RKO (cell line): ENCODE data around the gene FHL1.
A peak's percentile ranks its signal among the peaks of the same experiment; 100 is the strongest.
"Not testable (repeated sequence)": the region's sequence is repeated elsewhere in the genome, so short reads cannot be mapped to it uniquely, and the experiment has no call there.

Experiments used
- DNase-seq: peaks from one replicate; pipeline ENCODE4 v3.0.0-alpha.2; 2016; ENCODE audit warnings: low spot score

The FHL1 gene

DNA sequence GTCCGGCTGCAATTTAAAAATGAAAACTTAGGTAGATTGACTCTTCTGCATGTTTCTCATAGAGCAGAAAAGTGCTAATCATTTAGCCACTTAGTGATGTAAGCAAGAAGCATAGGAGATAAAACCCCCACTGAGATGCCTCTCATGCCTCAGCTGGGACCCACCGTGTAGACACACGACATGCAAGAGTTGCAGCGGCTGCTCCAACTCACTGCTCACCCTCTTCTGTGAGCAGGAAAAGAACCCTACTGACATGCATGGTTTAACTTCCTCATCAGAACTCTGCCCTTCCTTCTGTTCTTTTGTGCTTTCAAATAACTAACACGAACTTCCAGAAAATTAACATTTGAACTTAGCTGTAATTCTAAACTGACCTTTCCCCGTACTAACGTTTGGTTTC lies 62.9 kb downstream of the FHL1 start:
- DNase-seq = no peak

DNA sequence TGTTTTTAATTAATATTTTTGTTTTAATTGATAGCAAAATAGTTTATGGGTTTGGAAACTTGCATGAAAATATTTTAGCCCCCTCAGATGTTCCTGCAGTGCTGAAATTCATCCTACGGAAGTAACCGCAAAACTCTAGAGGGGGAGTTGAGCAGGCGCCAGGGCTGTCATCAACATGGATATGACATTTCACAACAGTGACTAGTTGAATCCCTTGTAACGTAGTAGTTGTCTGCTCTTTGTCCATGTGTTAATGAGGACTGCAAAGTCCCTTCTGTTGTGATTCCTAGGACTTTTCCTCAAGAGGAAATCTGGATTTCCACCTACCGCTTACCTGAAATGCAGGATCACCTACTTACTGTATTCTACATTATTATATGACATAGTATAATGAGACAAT lies 63.5 kb downstream of the FHL1 start:
- DNase-seq = no peak

DNA sequence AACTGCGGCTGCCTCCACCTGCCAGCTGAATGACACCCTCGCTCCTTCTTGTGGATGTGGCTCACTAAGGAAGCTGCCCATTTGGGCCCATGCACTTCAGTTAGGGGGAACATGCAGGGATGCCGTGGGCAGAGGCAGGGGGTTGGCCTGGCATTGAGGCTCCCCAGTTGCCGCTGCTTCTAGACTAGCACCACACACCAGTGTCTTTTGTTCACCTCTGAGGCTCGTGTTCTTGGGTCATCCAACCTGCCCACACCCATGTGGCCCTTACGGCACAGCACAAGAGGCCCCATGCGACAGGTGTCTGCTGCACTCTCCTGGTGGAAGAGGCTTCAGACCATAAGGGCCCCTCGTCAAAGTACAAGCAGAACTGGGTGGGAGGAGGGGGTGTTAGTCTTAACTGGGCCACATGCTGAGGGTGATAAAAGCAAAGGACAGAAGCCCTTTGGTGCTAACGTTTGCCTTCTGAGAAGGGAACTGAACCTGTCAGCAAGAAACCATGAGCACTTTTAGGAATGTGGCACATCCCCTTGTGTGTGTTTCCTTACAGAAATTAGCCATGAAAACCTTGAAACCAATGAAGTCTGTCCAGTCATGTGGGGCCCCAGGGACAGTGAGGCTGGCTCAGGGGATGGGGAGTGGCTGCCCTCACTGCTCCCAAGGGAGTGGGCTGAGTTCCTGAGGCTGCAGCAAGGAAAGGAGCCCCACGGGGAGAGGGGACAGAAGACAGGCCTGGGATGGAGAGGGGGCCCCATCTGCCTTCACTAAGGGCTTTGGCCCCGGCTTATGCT lies 64.6 kb downstream of the FHL1 start:
- DNase-seq = no peak

DNA sequence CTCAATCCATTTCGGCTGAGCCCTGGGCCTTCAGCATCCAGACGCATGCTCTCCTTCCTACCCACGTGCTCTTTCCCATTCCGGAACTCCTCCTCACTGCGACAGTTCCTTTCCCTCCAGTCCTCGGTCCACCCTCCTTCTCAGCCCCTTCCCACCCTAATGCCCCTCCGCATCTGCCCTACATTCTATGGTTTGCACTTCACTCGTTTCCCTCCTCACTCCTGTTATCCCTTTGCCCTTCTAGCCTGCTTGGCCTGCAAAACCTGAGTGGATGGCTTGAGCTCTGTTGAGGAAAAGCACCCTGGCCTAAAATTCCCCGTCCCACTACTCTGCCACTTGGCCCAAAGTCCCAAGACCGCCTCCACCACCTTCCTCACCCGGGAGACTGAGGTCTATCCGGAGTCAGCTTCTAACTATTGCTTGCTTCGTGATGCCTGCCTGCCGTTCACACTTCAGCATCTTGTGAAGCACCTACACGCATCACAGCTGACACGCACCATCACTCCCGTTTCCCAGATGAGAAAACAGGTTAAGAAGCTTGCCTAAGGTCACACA lies 65.3 kb downstream of the FHL1 start:
- no peak for DNase-seq

- DNase-seq = no peak
These were observed 67.2 kb downstream of the FHL1 start for GRCh38 chrX:136214551-136214950.

- DNase-seq = no peak
These were observed 68.2 kb downstream of the FHL1 start for GRCh38 chrX:136215559-136215958.

DNA sequence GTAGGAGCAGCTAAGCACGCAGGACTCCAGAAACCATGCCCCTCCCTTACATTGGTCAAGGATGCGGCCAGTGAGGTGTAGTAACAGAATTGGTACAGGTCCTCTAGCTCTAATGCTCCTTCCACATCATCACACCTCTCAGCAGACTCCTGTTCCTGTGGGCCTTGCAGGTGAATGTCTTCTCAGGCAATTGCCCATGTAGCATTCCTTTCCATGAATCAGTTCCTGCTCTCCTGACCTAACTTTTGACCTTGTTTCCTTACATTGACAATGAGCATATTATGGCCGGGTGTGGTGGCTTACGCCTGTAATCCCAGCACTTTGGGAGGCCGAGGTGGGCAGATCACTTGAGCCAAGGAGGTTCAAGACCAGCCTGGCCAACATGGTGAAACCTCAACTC lies 72.6 kb downstream of the FHL1 start:
- DNase-seq = no peak

- no peak for DNase-seq
These were observed 73.2 kb downstream of the FHL1 start for GRCh38 chrX:136220540-136220939.

DNA sequence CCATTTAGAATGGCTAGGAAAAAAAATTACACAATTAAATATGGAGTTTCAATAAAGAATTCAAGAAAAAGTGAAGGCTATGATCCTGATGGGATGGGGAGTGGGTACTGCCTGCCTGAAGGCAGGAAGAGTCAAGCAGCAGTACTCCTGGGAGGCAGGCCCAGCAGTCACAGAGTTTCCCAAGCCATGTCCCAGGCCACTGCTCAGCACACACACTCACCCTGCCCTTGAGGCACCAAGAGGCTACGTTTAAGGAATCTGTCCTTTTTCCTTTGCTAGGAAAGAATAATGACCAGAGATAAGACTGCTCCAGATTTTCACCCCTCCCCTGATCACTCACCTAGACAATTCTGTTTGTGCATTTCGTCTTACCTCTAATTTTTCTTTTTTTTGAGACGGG lies 73.6 kb downstream of the FHL1 start:
- no peak for DNase-seq

DNA sequence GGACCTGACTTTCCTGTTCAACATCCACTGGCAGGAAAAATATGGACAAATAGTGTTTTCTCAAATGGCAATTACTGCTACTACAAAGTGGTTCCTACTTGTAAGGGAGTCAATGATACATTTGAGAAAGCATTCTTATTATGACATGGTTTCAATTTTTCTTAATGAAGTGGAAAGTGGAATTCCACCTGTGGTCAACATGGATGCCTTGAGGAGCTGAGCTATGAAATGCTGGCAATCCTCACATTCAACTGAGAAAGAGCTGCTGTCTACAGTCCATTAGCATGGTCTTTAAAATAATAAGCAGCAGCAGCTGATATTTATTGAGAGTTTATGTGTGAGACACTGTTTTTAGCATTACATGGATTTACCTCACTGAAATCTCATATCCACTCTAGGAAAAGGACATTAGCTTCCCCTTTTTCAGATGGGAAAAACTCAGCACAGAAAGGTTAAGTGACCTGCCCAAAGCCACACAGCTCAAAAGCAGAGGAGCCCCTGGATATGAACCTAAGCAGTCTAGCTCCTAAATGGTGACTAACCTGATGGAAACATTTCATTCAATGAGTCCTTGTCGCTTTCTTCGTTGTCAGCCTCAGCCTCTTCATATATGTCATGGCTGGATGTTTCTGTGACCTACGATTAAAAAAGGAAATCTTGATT lies 74.6 kb downstream of the FHL1 start:
- DNase-seq = no peak

- DNase-seq = no peak
These were observed 79.7 kb downstream of the FHL1 start for GRCh38 chrX:136227074-136227473.

DNA sequence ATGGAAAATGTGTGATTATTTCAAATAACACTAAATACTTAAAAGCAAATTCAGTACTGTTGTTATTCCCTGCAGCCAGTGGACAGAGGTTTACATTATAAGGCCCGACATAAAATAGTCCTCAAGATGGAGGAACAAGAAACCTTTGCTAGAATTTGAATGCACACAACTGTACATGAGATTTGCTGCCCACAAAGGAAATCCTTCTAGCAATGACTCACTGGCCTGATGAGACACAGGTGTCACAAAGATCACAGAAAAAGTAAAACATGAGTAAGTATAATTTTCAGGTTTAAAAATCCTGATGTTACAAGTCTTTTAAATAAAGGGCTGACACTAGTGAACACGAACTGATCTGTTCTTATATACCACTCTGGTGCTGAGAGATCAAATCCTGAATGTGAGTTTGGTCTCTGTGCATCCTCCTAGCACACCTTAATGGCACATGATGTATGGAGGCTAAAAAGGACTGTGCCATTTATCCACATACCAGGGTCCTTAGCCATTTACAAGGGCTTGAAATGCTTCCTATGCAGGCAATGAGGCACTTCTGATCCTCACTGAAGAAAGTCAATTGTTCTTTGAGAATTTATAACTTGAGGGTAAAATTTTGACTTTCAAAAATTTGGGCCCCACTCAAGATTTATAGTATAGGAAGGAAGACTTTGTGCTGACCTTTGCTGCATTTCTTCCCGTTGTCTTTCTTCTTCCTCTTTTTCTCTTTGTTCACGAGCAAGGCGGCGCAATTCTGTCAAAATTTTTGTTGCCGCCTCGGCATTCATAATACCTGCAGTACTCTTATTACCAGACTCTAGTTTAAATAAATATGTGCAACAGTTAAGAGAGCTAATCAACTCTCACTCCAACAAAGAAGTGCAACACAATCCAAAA lies 80.9 kb downstream of the FHL1 start:
- DNase-seq = no peak

DNA sequence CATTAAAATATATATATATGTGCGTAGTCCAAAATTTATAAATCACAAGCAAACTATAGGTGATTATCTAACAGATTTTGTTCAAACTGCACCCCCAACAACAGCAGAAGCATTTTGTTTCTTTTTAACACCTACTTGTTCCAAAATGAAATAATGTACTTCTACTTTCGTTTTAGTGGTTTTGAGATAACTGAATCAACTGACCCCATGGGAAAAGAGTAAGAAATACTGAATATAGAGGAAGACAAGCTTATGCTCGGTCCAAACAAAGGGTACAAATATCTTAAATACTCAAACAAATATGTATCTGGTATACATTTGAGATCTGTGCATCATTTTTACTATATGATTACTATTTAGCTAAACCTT lies 81.5 kb downstream of the FHL1 start:
- no peak for DNase-seq

- no peak for DNase-seq
These were observed 89.7 kb downstream of the FHL1 start for GRCh38 chrX:136237074-136237473.

- DNase-seq = not testable (repeated sequence)
These were observed 90.5 kb downstream of the FHL1 start for GRCh38 chrX:136237849-136238248.

DNA sequence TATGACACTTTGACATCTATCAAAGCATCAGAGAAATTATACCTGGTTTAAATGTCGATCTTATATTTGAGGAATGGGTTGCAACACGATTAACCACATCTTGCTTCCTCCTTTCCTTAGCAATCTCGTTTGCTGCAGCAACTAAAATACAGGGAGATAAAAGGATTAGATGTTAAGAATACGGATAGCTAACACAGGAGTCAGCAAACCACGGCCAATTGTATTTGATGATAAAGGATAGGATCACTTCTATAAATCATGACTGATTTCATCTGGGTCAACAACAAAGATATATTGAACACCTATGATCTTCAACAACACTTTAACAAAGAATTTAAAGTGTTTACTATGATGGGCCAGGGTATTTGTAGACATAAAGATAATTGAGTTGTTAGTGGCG lies 98.9 kb downstream of the FHL1 start:
- no peak for DNase-seq

GRCh38 chrX:136250191-136251040 lies 103.1 kb downstream of the FHL1 start:
- peak; percentile 42 for DNase-seq

- peak; percentile 52 for DNase-seq
These were observed 104.0 kb downstream of the FHL1 start, which contains the start of gene MAP7D3 for GRCh38 chrX:136251041-136251991. TSS of gene MAP7D3 (minus strand) at chrX:136251400. CDS start at chrX:136251358, 42 bp downstream.

DNA sequence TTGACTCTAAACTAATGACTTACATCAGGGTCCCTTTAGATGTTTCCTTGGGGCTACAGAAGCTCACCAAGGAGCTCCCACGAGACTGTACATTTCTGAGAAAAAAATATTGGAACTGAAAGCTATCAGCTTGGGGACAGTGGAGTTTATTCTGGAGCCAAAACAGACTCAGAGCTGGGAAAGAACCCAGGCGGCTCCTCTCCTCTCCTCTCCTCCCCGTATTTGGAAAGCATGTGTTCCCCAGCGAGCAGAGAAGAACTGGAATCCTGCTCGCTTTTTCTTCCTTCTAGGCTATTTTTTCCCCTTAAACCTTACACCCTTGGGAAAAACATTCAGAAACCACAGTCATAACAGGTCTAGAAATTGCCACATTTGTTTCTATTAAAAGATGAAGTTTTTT lies 108.2 kb downstream of the FHL1 start:
- DNase-seq = no peak

- no peak for DNase-seq
These were observed 108.7 kb downstream of the FHL1 start for GRCh38 chrX:136256026-136256425.
